Thyroid gland (tissue), 4 donors: ENCODE data around the gene CTSD. TPM values are rescaled to one million over a fixed set of nuclear protein-coding genes. Genes with fewer than 3 reads are reported as not detected.
"Not testable (repeated sequence)": the region's sequence is repeated elsewhere in the genome, so short reads cannot be mapped to it uniquely, and the experiment has no call there.

ENCODE experiments used
- DNase-seq, 2 donors: peaks; one replicate each; pipeline ENCODE4 v3.0.0-alpha.2; 2019
- H3K27ac ChIP-seq, 3 donors: fragments of 200-600 bp; sonication (generic); 1 replicate in 2 of 3; 2 replicates in 1 of 3; pipeline ENCODE4 v1.5.1; 2016 to 2019; ENCODE audit warnings: mild to moderate bottlenecking in 1 of 3, moderate library complexity in 1 of 3
- H3K27me3 ChIP-seq: fragments of 200-600 bp; sonication (generic); one replicate; pipeline ENCODE4 v1.5.1; 2019
- H3K36me3 ChIP-seq, 2 donors: fragments of 200-600 bp; sonication (generic); one replicate each; pipeline ENCODE4 v1.5.1; 2016 to 2019
- H3K4me1 ChIP-seq, 2 donors: fragments of 200-600 bp; sonication (generic); one replicate each; pipeline ENCODE4 v1.5.1; 2017 to 2019
- H3K4me3 ChIP-seq, 3 donors: fragments of 200-600 bp; sonication (generic); replicated peaks in 1 of 3; 1 replicate in 2 of 3; 2 replicates in 1 of 3; pipeline ENCODE4 v1.5.1; 2016; ENCODE audit warnings: mild to moderate bottlenecking in 1 of 3
- H3K9me3 ChIP-seq: fragments of 200-600 bp; sonication (generic); one replicate; pipeline ENCODE4 v1.5.1; 2017
- CTCF ChIP-seq, 6 experiments: fragments of 200-600 bp in 3 of 6; fragments of 450-650 bp in 3 of 6; sonication (generic) in 3 of 6; IDR thresholded peaks; one replicate each; pipeline ENCODE4 v1.5.1; 2016 to 2019; ENCODE audit warnings: antibody characterized with exemption in 6 of 6, mild to moderate bottlenecking in 2 of 6, inconsistent platforms in 1 of 6, moderate library complexity in 1 of 6
- POLR2A ChIP-seq, 2 donors: fragments of 450-650 bp; IDR thresholded peaks; one replicate each; pipeline ENCODE4 v1.6.1; 2017; ENCODE audit warnings: antibody characterized with exemption in 2 of 2, mild to moderate bottlenecking in 2 of 2, moderate library complexity in 1 of 2
- WGBS, 2 donors: methylation state at CpG; one replicate each; pipeline ENCODE4 v1.1.5; 2017; 5-methylcytosine and 5-hydroxymethylcytosine counted together
- intact Hi-C: fragments of 100-400 bp; cut with DNase I; formaldehyde crosslinking; loops from one replicate; pipeline ENCODE4 v1.15.1; 2023
- total RNA-seq, 4 donors: library from RNA; depleted of rRNA; stranded (reverse); fragments of >200 nt; gene quantifications; one replicate each; pipeline ENCODE4 v1.2.3, GENCODE V29; 2016

Gene CTSD
- total RNA-seq, 4 donors from 2014 or later, result 363 to 577 (median 457) TPM

GRCh38 chr11:1807264-1807995 is 43.7 kb upstream of the CTSD start:
- intact Hi-C loops, result no loop called here
- no peaks in the 10 kb centered on the region for H3K4me1 ChIP-seq
- H3K9me3 ChIP-seq, result no peaks in the 10 kb centered on the region
- no peak for DNase-seq
- H3K27ac ChIP-seq, result no peak overlapping the region
- H3K4me3 ChIP-seq, result no peak overlapping the region
- H3K36me3 ChIP-seq, result no peaks in the 10 kb centered on the region
- no peaks in the 10 kb centered on the region for H3K27me3 ChIP-seq
- WGBS, 2 donors, result 63 to 64% methylated on average over 14 of the region's 14 CpGs
- no peak for TF ChIP-seq CTCF (IDR thresholded peaks at IDR 0.05)
- TF ChIP-seq POLR2A (IDR thresholded peaks at IDR 0.05), result no peak

DNA sequence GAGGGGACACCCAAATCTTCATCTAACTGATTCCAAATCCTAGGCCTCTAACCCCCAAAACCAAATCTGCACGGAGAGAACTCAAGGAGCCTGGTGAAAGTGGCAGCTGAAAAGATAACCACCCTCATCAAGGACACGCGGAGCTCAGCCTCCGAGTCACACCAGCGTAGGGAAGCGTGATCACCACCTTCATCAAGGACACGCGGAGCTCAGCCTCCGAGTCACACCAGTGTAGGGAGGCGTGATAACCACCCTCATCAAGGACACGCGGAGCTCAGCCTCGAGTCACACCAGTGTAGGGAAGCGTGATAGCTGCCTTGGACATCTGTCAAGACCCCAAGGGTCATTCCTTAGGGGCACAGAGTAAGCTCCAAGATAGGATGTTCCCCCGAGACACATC is 41.8 kb upstream of the CTSD start:
- TF ChIP-seq CTCF (IDR thresholded peaks at IDR 0.05) (no peak), POLR2A (IDR thresholded peaks at IDR 0.05) (no peak)
- H3K27me3 ChIP-seq, result no peaks in the 10 kb centered on the region
- intact Hi-C loops, result no loop called here
- no peaks in the 10 kb centered on the region for H3K36me3 ChIP-seq
- H3K9me3 ChIP-seq, result no peaks in the 10 kb centered on the region
- no peaks in the 10 kb centered on the region for H3K4me1 ChIP-seq
- WGBS, 2 donors, result 81 to 93% methylated on average over 15 of the region's 15 CpGs
- no peak overlapping the region for H3K27ac ChIP-seq
- no peak overlapping the region for H3K4me3 ChIP-seq
- DNase-seq, result no peak

DNA sequence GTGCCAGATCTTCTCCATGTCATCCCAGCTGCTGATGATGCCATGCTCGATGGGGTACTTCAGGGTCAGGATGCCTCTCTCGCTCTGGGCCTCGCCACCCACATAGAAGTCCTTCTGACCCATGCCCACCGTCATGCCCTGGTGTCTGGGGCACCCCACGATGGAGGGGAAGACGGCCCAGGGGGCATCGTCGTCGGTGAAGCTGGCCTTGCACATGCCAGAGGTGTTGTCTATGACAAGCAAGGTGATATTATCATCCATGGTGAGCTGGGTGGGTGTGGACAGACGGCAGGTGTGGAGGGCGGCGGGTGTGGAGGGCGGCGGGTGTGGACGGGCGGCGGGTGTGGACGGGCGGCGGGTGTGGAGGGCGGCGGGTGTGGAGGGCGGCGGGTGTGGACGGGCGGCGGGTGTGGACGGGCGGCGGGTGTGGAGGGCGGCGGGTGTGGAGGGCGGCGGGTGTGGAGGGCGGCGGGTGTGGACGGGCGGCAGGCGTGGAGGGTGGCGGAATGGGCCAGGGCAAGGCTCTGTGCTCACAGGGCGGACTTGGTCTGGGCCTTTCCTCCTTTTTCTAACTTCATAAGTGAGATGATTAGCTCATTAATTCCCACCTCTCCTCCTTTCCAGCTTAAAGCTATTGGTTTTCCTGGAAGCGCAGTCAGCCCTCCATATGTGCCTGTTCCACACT is 40.2 kb upstream of the CTSD start:
- WGBS, 2 donors, result 90% methylated on average over 26 of the region's 42 CpGs
- H3K4me1 ChIP-seq, intact Hi-C loops, H3K27me3 ChIP-seq, H3K36me3 ChIP-seq, H3K9me3 ChIP-seq, DNase-seq, H3K27ac ChIP-seq, H3K4me3 ChIP-seq: not testable (repeated sequence)

DNA sequence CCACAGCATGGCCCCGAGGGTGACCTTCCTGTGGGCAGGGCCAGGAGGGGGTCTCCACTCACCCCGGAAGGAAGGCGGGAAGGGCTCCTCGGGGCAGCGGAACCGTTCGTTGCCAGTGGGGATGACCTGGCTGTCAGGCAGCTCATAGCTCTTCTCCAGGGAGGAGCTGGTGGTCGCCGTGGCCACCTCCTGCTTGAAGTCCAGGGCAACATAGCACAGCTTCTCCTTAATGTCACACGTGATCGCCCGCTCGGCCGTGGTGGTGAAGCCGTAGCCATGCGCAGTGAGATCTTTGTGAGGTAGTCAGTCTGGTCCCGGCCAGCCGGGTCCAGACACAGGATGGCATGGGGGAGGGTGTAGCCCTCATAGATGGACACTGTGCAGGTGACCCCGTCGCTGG is 39.5 kb upstream of the CTSD start:
- no peak for DNase-seq
- Histone ChIP-seq H3K4me3 (no peak overlapping the region), H3K9me3 (no peaks in the 10 kb centered on the region), H3K36me3 (no peaks in the 10 kb centered on the region), H3K27me3 (no peaks in the 10 kb centered on the region), H3K4me1 (no peaks in the 10 kb centered on the region), H3K27ac (no peak overlapping the region)
- TF ChIP-seq CTCF (IDR thresholded peaks at IDR 0.05), result no peak
- no peak for TF ChIP-seq POLR2A (IDR thresholded peaks at IDR 0.05)
- intact Hi-C loops, result no loop called here
- 91 to 93% methylated on average over 18 to 19 of the region's 20 CpGs for WGBS, 2 donors

DNA sequence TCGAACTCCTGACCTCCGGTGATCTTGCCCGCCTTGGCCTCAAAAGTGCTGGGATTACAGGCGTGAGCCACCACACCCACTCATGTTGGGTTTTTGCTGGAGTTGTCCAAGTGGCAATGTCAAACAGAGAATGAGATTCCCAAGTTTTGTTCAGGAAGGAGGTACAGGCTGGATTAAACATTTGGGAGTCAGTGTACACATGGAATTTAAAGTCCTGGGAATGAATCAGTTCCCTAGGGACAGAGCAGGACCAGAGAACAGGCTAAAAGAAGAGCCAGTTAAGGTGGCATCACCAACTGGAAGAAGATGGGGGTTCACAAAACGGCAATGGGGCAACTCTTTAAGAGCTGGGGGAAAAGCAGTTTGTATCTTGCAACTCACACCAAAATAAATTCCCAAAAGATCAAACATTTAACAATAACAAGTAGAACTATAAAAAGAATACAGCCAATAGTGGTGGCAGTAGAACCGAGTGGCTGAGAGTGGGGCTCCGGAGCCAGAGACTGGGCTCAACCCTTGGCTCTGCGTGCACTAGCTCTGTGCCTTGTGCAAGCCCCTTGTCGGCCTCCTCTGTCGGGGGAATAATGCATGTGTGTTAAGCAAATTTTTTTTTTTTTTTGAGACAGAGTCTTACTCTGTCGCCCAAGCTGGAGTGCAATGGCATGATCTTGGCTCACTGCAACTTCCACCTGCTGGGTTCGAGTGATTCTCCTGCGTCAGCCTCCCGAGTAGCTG is 33.8 kb upstream of the CTSD start:
- Histone ChIP-seq H3K27ac (no peak overlapping the region), H3K36me3 (no peaks in the 10 kb centered on the region), H3K27me3 (no peaks in the 10 kb centered on the region), H3K4me3 (no peak overlapping the region), H3K9me3 (no peaks in the 10 kb centered on the region), H3K4me1 (no peaks in the 10 kb centered on the region)
- DNase-seq, result no peak
- 86 to 88% methylated on average over 14 of the region's 14 CpGs for WGBS, 2 donors
- no peak for TF ChIP-seq POLR2A (IDR thresholded peaks at IDR 0.05)
- TF ChIP-seq CTCF (IDR thresholded peaks at IDR 0.05), result no peak
- intact Hi-C loops, result no loop called here
